Muscle layer of duodenum (tissue), 2 donors: ENCODE measurements around the gene MLLT10.
A peak's percentile ranks its signal among the peaks of the same experiment; 100 is the strongest.

ENCODE experiments used
- H3K27ac ChIP-seq: one replicate; pipeline ENCODE4 v1.7.0; 2013; ENCODE audit warnings: mild to moderate bottlenecking, low read length
- H3K27me3 ChIP-seq: one replicate; pipeline ENCODE4 v1.7.0; 2013; ENCODE audit warnings: low read depth, mild to moderate bottlenecking, control low read depth, low read length
- H3K36me3 ChIP-seq, 2 donors: one replicate each; pipeline ENCODE4 v1.7.0; 2013; ENCODE audit warnings: low read length in 2 of 2, control low read depth in 1 of 2, mild to moderate bottlenecking in 1 of 2; ENCODE audit not compliant: insufficient read depth in 2 of 2, control insufficient read depth in 1 of 2
- H3K4me1 ChIP-seq, 2 donors: one replicate each; pipeline ENCODE4 v1.7.0; 2013; ENCODE audit warnings: low read length in 2 of 2, mild to moderate bottlenecking in 2 of 2, control low read depth in 1 of 2, moderate library complexity in 1 of 2; ENCODE audit not compliant: insufficient read depth in 2 of 2, control insufficient read depth in 1 of 2
- H3K4me3 ChIP-seq, 2 donors: one replicate each; pipeline ENCODE4 v1.7.0; 2013; ENCODE audit warnings: low read length in 2 of 2, low read depth in 1 of 2, mild to moderate bottlenecking in 1 of 2
- H3K9me3 ChIP-seq, 2 donors: one replicate each; pipeline ENCODE4 v1.7.0; 2013; ENCODE audit warnings: low read length in 2 of 2, control low read depth in 1 of 2, mild to moderate bottlenecking in 1 of 2; ENCODE audit not compliant: control insufficient read depth in 1 of 2
- donor health status: healthy.

MLLT10 gene

DNA sequence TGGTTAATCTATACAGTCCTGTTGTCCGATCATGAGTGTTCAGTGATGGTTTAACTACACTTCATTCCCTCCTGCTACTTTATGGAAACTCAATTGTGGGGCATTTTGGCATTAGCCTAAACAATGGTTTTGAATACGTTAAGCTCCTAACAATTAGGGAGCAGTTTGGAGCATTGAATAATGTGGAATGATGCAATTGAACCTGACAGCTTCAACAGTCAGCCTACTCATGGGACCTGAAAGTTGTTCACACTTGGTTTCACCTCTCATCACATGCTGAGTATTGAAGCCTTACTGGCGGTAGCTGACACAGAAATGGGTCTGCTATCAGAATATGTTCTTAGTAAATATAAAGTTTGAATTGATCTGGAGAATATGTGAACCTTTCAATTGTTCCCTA, 186.1 kb downstream of the MLLT10 start:
- Histone ChIP-seq H3K27me3 (no peaks in the 10 kb centered on the region), H3K4me1 (peaks cover 15 to 18% of the 10 kb centered on the region in 2 donors), H3K4me3 (no peak overlapping the region), H3K9me3 (no peaks in the 10 kb centered on the region), H3K36me3 (peaks cover 3 to 5% of the 10 kb centered on the region in 2 donors), H3K27ac (no peak overlapping the region)

DNA sequence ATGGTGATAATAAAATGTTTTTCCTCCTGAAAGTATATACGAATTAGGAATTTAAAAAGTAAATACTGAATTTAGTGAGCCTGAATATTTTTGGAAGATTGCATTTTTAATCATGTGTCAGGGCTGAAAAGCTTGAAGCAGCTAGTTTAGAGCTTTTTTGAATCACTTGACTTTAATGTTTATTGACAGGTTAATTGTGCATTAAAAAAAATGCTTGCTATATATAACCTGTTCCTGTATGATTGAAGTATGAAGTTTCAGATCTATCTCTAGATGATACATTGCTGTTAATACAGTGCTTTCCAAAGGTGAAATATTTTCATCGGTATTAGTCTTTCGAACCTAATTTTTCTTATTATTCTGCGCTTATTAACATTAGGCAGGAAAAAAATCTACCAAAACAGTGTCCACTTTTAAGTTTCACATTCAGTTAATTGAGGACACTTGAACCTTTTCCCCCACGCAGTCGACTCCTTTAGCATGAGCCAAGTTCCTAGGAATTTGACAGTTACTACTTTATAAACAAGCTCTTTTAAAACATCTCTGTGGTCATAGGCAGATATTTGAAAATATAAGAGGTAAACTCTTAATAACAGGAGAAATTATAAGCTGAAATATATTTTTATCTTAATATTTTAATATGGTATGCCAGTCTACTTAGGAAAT, 187.1 kb downstream of the MLLT10 start:
- Histone ChIP-seq H3K9me3 (no peaks in the 10 kb centered on the region), H3K36me3 (peaks cover under 1 to 5% of the 10 kb centered on the region in 2 donors), H3K4me1 (peaks cover 15 to 21% of the 10 kb centered on the region in 2 donors), H3K27me3 (no peaks in the 10 kb centered on the region), H3K27ac (no peak overlapping the region), H3K4me3 (no peak overlapping the region)

GRCh38 chr10:21722209-21722608, 188.2 kb downstream of the MLLT10 start:
- no peak overlapping the region for H3K27ac ChIP-seq
- no peaks in the 10 kb centered on the region for H3K27me3 ChIP-seq
- no peaks in the 10 kb centered on the region for H3K9me3 ChIP-seq
- H3K36me3 ChIP-seq, result peaks cover 4 to 5% of the 10 kb centered on the region in 2 donors
- H3K4me1 ChIP-seq, result peaks cover 15 to 21% of the 10 kb centered on the region in 2 donors
- H3K4me3 ChIP-seq, result no peak overlapping the region

DNA sequence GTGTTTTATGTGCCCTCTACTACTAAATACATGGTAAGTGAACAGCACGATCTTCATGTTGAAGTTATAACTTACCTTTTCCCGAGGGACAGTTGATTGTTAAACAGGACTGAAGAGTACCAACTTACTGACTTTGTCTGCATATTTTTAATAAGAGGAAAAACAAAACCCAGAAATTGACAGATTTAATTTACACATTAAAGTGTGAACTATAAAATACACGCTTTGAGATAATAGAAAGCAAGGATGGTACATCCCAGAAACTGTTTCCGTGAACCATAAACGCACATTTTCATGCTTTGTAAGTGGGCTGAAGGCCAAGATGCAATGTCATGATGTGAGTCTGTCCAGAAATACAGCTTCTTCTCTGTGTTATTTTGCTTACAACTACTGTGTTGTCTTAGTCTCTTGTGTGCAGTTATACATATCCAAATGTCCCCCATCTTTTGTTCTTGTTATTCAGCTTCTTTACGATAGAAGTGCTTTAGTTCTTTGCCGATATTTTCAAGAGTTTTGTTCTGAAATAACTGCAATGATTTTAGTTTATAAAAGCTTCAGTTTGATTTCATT, 190.1 kb downstream of the MLLT10 start:
- no peaks in the 10 kb centered on the region for H3K9me3 ChIP-seq
- H3K36me3 ChIP-seq, result peaks cover 4% of the 10 kb centered on the region in 2 donors
- H3K27ac ChIP-seq, result no peak overlapping the region
- no peak overlapping the region for H3K4me3 ChIP-seq
- peaks cover 15 to 21% of the 10 kb centered on the region in 2 donors for H3K4me1 ChIP-seq
- no peaks in the 10 kb centered on the region for H3K27me3 ChIP-seq

DNA sequence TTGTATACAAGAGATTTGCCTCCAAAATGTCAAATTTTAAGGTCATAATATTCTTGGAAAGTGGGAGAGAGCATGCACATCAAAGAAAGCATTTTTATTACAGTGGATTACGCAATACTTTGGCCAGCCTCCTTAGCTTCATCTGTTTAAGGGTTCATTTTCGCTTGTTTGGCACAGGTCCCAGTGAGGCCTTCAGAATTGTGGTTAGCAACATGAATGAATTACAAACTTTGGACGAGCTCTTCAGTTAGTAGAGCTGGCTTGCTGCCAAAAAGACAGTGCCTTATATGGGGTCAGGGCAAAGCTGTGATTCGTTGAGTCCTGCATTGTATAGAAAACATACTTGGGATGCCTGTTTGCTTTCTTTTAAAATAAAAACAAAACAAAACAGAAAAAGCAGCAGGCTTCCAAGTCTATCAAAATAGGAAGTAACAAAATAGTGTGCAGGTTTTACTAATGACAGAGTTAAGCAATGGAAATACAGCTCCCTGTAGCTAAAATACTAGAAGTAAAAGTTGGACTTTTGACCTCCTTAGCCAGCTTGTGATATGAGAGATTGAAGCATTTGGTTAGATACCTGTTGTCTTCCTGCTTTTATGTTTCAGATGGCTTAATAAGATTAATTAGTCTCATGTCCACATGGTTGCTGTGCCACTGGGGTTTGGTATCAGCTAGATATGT, 190.8 kb downstream of the MLLT10 start:
- Histone ChIP-seq H3K4me3 (peak overlapping the region in 1 of 2 donors; percentile 14), H3K9me3 (no peaks in the 10 kb centered on the region), H3K27me3 (no peaks in the 10 kb centered on the region), H3K4me1 (peaks cover 15 to 21% of the 10 kb centered on the region in 2 donors), H3K27ac (no peak overlapping the region), H3K36me3 (peaks cover 4% of the 10 kb centered on the region in 2 donors)

DNA sequence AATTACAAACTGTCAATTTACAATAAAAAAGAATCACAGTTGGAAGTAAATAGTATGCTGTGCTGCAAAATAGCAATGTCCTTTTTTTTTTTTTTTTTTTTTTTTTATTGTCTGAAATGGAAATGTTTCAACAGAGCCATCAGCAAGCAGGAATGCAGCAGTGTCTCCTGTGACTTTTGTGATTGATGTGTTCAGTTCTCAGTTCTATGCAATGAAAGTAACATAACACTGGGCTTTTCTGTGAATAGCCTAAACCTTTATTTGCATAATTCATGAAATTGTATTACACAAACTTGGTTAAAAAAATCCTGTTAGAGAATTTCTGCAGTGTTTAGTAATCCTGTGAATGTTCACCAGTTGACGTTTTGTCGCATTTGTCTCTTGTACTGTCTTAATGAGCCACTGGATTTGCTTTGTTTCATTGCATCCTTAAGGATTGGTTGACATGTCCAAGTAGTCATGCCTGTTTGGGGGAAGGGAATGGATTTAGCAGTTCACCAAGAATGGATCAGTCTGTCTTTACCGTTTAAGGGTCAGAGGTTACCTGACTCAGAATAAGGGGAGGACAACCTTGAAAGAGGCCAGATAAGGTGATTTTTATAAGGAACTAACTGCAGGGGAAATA, 192.7 kb downstream of the MLLT10 start:
- Histone ChIP-seq H3K27ac (no peak overlapping the region), H3K36me3 (peaks cover 4% of the 10 kb centered on the region in 2 donors), H3K27me3 (no peaks in the 10 kb centered on the region), H3K4me1 (peaks cover 15 to 18% of the 10 kb centered on the region in 2 donors), H3K4me3 (no peak overlapping the region), H3K9me3 (no peaks in the 10 kb centered on the region)

DNA sequence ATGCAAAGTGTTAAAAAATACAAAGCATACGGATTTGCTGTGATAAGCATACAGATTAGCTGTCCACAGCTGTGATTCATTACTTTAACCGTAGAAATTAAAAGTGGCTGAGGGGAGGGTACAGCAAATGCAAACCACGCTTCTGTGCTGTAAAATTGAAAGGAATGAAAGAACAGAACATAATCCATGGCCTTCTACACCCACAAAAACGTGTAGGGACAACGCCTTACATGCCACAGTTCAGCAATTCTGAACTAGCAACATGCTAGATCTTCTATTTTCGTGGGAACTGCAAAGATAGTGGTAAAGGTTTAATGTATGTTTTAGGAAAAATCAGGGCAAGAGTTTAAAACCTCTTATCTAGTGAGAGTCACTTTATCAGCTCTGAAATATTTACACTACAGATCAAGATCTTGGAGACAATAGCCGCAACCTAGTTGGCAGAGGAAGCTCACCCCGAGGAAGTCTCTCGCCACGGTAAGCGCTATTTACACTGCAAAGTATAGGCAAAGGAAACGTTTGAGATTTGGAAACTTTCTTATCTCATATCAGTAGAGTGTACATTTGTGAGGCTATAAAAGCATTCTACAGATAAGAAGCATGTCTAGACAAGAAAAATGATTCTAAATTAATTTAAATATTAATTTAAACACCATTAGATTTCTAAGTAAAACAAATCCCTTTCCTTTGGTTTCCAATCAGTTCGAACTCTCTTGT, 193.6 kb downstream of the MLLT10 start:
- no peak overlapping the region for H3K27ac ChIP-seq

GRCh38 chr10:21728618-21729017, 194.6 kb downstream of the MLLT10 start:
- Histone ChIP-seq H3K4me1 (peaks cover 15 to 18% of the 10 kb centered on the region in 2 donors), H3K27ac (no peak overlapping the region), H3K9me3 (no peaks in the 10 kb centered on the region), H3K36me3 (peaks cover 5 to 8% of the 10 kb centered on the region in 2 donors), H3K4me3 (no peak overlapping the region), H3K27me3 (no peaks in the 10 kb centered on the region)

More for the DNA sequence above, 193.6 kb downstream of the MLLT10 start:
- no peak overlapping the region for H3K4me3 ChIP-seq
- no peaks in the 10 kb centered on the region for H3K27me3 ChIP-seq
- no peaks in the 10 kb centered on the region for H3K9me3 ChIP-seq
- H3K4me1 ChIP-seq, result peaks cover 15 to 18% of the 10 kb centered on the region in 2 donors
- peaks cover 4% of the 10 kb centered on the region in 2 donors for H3K36me3 ChIP-seq

- Histone ChIP-seq H3K27me3 (no peaks in the 10 kb centered on the region), H3K4me1 (no peaks in the 10 kb centered on the region), H3K36me3 (peaks cover 20 to 26% of the 10 kb centered on the region in 2 donors), H3K4me3 (no peak overlapping the region), H3K9me3 (no peaks in the 10 kb centered on the region), H3K27ac (no peak overlapping the region)
Measured at GRCh38 chr10:21732067-21732772, 198.2 kb downstream of the MLLT10 start.

GRCh38 chr10:21733710-21734109, 199.7 kb downstream of the MLLT10 start:
- Histone ChIP-seq H3K9me3 (no peaks in the 10 kb centered on the region), H3K36me3 (peaks cover 27 to 29% of the 10 kb centered on the region in 2 donors), H3K27ac (no peak overlapping the region), H3K4me3 (no peak overlapping the region), H3K27me3 (no peaks in the 10 kb centered on the region), H3K4me1 (no peaks in the 10 kb centered on the region)
